Measurements from ENCODE around the gene CAPN13. TPM values are rescaled to one million over a fixed set of nuclear protein-coding genes. Genes with fewer than 3 reads are reported as not detected.

The CAPN13 gene
- total RNA-seq, 1 experiment from 2014 or later = not detected

DNA sequence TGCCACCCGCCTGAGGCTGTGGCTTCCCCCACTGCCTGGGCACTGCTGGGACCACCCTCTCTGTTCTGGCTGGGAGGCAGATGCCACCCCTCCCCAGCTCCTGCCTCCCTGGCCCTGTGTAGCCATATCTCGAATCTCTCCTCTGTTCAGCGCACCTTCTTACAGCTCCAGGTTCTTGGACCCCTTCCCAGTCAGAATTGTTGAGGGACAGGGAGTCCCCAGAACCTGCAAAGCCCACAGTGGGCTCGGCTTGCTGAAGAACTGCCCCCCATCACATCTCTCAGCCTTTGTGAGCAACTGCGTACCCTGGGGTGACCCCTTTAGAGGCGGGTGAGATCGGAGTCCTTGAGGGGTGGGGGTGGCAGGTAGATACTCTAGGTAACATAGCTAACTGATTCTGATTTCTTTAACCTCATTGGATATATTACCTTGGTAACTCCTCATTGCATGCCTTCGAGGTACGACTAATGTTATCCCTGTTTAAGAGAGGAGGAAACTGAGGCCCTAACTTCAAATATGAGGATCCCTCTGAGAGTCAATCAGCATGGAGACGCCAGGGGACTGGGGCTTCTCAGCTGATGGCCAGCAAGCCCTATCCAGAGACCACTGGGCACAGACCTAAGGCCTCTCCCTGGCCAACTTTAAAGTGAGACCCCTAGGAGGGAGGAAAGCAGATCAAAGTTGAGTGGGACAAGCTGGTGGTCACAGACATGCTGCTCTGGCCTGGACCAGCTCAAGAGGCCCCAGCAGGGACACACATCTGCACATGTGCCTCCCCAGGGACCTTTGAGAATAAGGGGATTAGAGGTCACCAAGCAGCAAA, 101.3 kb downstream of the CAPN13 start:
- DNase-seq (ENCODE audit: low read depth) = no peak

DNA sequence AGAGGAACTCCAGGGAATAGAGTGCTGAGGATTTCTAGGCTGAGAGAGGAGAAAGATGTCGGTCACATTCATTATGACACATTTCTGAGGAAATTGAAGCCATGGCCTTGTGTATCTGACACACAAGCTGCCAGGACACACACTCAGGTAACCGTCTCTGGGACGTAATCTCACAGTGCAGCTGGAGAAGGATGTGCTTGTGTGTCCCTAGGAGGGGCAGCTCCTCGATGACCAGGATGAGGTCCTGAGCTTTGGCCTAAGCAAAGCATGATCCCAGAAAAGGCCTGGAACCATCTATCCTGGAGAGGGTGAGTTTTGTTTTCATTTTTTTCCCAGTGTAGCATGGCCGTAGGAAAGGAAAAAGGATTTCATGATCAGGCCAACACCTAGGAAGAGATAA, 102.2 kb downstream of the CAPN13 start:
- DNase-seq (ENCODE audit: low read depth) = no peak

DNA sequence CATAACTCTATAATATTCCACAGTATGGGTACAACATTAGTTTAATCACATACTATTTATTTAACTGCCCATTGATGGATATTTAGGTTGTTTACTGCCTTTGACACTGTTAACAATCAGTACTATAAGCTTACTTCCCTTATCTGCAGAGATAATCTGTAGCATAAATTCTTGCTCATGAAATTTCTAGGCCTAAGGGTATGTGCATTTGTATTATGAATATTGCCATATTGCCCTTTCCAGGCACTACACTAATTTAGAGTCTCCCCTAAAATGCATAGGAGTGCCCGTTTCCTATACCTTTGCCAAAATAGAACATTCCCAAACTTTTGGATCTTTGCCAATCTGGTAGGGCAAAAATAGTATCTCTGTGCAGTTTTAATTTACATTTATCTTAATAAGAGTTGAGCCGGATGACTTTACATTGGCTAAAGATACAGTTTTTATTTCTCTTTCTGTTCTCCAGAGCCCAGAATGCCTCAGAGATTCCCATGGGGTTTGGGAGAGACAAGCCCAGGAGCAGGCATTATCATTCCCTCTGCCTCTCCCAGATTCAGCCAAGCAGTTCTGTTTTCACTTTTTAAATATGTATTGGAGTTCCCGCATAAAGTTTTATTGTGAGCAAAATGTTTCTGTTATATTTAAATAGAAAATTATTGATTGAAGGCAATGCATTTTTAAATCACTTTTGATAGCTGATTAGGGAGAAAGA, 102.8 kb downstream of the CAPN13 start:
- DNase-seq (ENCODE audit: low read depth) = no peak

DNA sequence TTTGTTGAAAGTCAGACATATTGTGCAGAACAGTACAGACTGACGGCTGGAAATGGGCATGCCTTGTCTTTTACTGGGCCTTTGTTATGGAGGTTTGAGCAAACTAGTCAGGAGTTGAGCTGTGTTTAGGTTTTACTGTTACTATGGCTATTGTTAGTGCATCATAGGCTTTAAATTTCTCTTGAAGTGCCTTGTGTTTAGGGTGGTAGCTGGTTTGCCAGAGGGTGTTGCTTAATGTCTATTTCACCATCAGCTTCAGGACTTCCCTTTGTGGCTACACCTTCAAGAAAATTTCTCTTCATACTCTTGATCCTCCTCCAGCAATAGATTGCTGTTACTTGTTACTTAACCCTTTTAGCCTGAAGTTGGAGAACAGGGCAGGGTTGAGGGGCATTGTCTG, 104.6 kb downstream of the CAPN13 start:
- no peak for DNase-seq (ENCODE audit: low read depth)

DNA sequence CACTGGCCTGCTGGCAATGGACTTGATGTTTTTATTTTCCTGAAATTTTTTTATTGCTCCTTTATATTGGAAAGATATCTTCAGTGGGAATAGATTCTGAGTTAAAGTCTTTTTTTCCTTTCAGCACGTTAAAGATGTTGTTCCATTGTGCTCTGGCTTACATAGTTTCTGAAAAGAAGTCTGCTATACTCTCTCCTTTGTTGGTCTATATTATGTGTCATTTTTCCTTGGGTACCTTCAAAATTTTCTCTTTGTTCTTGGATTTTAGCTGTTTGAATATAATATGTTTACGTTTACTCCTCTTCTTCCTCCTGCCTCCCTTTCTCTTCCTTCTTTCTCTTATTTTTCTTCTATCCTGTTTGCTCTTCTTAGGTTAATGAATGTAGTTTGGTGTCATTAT, 105.5 kb downstream of the CAPN13 start:
- DNase-seq (ENCODE audit: low read depth) = no peak

DNA sequence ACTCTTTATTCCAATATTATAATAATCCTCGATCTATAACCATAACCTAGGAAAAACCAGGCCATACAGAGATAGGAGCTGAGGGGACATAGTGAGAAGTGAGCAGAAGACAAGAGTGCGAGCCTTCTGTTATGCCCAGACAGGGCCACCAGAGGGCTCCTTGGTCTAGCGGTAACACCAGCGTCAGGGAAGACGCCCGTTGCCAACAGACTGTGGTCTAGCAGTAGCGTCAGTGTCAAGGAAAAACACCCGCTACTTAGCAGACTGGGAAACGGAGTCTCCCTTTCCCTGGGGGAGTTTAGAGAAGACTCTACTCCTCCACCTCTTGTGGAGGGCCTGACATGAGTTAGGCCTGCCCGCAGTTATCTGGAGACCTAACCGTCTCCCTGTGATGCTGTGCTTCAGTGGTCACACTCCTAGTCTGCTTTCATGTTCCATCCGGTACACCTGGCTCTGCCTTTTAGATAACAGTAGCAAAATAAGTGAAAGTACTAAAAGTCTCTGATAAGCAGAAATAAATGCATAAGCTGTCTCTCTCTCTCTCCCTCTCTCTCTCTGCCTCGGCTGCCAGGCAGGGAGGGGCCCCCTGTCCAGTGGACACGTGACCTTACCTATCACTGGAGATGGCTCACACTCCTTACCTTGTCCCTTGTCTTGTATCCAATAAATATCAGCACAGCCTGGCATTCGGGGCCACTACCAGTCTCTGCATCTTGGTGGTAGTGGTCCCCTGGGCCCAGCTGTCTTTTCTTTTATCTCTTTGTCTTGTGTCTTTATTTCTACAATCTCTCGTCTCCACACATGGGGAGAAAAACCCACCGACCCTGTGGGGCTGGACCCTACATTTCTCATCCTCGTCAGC, 109.8 kb downstream of the CAPN13 start:
- peak; percentile 66 for DNase-seq (ENCODE audit: low read depth)

DNA sequence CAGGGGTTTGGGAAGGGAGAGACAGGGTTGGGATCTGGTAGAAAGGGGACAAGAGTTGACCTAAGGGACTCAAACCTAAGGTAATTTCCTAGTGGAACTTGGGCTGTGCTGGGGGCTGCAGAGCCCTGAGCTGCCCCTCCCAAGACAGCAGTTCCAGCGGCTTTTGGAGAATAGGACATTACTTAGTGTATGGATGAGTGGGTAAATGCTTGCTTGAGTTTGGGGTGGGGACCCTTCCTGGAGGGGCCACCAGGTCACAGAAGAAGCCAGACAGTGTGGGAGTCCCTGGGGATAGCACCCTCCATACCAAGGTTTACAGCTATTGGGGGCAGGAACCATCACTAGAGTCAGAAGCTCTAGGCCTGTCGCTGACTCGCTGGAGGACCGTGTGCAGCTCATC, 111.5 kb downstream of the CAPN13 start:
- DNase-seq (ENCODE audit: low read depth) = no peak

DNA sequence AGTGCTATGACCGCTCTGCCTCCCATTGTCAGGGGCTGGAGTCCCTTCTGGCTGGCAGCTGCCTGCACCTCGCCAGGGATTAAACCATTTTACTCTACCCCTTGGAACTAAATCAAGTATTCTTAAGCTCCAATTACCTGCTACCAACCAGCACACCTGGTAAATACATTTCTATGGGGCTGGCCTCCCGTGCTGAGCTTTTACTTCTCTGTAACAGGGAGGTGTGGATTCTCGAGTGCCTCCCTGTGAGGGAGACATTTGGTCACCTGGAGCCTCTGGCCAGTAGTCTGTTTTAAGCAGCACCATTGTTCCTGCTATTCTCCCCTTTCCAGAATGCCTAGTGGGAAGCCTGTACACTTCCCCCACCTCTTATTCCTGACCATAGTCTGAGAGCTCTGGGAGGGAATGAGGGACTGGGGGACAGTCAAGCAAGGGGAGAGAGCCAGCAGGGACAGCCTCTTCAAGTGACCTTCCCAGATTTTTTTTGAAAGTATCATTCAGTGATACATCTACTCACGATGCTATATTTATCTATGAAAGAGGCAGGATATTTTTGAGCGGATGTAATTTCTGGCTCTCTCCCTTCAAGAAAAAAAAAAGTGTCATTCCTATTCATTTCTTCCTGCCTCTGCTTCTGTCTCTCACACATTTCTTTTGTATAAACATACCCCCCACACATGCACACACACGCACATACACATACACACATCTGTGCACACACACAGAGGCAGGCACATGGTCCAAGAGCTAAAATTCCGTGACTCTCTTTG, 112.8 kb downstream of the CAPN13 start:
- DNase-seq (ENCODE audit: low read depth) = no peak

DNA sequence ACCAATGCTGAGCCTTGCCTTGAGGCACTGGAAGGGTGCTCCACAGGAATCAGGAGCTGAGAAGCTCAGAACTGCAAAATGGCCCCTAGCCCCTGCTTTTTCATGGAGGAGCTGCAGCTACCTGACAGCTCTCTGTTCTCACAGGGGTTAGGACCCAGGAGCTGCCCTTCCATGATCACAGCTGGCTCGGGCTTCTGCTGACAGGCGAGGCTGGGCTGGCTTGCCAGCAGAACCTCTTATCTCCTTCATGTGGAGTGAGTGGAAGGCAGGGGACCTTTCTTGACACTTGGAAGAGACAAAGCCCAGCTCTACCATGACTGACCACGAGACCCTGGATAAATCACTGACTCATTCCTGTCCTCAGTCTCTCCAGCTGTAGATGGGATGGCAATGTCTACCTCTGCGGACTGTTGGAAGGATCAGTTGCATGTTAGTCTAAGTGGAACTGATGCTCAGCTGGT, 113.4 kb downstream of the CAPN13 start:
- no peak for DNase-seq (ENCODE audit: low read depth)

DNA sequence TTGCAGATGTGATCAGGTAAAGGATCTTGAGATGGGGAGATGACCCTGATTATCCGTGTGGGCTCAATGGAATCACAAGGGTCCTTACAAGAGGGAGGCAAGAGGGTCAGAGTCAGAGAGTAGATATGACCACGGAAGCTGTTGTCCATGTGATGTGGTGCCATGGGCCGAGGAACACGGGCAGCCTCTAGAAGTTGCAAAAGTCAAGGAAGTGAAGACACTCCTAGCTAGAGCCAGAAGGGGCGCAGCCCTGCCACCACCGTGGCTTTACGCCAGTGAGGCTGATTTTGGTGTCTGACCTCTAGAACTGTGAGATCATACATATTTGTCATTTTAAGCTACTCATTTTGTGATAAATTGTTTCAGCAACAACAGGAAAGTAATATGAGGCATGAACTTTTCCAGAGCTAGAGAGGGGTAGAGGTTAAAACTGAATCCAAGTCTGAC, 114.4 kb downstream of the CAPN13 start:
- no peak for DNase-seq (ENCODE audit: low read depth)

DNA sequence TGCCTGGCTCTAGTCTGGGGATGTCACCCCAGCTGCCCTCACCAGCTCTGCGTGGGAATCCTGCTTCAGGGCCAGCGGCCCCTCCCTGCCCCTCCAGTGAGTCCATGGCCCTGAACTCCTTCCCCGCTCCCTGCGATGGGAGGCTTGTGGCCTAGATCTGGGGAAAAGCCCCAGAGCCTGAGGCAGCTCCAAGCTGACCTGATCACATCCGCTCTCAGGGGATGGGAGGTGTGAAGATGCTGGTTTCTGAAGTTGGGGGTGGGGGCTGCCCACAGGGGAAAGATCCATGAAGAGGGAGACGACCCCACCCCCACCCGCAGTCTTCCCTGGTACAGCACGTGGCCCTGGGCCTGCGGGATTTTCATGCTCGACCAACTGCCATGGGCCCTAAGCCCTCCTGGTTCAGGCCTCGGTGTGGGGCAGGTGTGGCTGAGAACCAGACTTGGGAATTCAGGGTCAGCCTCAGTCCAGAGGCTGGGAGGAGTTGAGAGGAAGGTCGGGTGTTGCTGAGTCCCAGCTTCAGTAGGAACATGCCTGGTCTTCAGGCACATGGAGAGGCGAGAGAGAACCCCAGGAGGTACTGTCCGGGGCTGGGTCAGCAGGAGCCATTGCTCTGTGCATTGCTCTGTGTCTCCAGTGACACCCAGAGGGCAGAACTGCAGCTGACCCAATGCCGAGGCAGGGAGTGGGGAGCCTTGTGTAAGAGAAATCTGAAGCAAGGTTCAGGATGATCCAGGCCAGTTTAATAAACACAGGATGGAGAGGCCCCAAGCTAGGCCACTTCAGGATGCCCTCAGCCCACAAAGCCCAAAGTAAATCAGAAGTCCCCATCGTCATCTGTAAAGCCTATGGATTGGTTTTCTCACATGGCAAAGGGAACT, 115.1 kb downstream of the CAPN13 start:
- DNase-seq (ENCODE audit: low read depth) = peak; percentile 23

DNA sequence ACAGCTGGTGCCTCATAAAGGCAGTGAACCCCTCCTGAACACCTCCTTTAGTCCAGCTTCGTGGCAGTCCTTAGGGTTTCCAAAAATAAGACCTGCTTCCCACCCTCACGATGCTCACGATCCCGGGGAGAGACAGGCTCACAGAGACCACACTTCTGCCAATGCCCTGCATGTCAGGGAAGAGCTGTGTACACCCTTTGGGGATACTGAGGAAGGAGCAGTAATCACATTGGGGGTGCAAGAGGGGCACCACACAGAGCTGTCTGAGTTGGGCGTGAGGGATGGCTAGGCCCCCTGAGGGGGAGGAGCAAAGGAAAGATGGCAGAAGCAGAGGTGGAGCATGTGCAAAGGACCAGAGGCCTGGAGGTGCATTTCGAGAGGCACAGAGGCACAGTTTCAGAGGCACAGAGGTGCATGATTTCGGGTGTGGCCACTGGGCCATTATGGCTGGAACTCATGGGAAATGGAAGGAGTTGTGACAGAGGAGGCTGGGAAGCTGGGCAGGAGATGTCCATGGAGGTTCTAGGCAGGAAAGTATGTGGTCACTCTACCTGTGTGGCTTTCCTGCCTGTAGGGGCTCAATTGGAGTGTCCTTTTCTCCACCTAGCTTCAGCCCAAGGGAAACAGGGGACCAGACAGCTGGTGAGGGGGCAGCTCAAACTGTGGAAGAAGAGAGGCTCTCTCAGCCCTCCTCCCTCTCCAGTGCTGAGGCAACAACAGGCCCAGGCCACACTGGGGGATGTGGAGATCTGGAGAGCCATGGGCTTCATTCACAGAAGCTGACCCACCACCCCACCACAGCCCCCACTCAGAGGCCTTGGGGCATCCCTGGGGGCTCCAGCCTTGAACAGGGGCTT, 115.9 kb downstream of the CAPN13 start:
- no peak for DNase-seq (ENCODE audit: low read depth)

DNA sequence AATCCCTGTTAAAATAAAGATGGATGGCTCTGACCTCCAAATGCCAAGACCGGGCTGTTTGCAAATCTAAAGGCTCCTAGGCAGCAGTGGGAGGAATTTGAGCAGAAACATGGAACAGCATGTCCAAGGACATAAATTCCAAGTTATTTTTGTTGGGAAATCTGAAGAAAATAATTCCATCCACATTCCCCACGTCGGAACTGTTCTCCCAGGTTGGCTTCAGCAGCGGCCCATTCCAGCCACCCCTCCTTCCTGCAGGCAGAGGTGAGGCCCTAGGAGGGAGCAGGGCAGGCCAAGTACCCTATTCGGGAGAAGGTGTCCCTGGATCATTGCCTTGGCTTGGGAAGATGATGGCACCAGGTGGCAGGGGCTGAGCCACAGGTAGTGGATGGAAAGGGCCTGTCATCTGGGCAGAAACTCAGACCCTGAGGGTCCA, 117.1 kb downstream of the CAPN13 start:
- no peak for DNase-seq (ENCODE audit: low read depth)

DNA sequence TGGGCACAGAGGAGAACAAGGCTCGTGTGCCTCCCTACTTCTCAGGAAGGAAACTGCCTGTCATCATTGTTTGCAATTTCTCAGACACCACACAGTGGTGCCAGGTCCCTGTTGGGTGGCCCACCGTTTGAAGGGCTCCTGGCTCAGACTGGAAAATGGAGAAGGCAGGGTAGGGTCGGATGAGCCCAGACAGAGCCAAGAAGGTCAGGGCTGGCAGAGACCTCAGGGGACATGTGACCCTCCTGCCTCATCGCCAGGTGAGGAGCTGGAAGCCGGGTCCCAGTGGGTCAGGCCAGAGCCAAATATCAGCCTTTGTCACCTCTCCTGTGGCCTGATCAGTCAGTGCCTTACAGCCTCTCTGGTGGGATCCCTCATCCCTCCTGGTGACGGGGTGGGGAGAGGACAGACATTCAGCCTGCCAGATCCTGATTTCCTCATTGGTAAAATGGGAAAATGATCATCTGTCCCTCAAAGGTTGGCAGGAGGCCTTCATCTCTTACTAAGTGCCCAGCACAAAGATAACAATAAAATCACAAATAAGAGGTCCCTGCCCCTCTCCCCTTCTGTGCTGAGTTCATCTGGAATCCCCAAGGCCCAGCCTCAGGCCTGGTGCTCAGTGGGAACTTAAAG, 117.6 kb downstream of the CAPN13 start:
- DNase-seq (ENCODE audit: low read depth) = no peak

DNA sequence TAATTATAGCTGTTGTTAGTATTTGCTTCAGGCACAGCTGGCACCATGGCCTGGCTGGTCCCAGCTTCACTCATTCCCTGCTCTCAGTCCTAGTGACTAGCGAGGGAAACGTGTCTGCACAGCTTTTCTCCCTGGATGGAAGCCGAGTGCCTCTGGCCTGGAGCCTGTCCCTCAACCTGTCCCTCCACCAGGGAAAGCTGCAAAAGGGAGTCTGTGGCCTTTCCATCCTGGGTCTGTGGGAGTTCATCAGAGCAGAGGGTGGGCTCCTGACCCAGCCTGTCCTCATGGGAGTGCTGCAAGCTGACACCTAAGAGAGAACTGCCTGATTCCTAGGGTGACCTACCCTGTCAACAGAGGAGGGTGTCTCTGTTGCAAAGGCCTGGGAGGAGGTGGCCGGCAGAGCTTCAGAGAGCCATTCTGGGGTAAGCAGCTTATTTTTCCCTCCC, 118.3 kb downstream of the CAPN13 start:
- DNase-seq (ENCODE audit: low read depth) = no peak

DNA sequence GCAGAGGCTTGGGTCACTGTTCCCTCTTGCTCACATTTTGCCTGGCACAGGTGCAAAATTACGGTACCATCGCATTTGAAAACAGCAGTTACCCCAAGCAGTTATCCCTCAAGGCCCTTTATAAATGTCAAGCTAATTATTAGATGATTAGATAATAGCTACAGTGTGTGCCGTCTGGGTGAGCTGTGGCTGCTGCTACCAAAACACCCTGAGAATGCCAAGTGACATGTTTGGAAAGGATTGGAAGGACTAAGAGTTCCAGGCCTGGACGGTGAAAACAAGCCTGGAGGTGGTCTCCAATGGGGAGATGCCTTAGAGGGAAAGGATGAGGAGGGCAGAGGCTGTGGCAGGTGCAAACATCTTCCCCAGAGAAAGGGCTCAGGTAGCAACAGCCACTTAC, 120.6 kb downstream of the CAPN13 start:
- DNase-seq (ENCODE audit: low read depth) = no peak

DNA sequence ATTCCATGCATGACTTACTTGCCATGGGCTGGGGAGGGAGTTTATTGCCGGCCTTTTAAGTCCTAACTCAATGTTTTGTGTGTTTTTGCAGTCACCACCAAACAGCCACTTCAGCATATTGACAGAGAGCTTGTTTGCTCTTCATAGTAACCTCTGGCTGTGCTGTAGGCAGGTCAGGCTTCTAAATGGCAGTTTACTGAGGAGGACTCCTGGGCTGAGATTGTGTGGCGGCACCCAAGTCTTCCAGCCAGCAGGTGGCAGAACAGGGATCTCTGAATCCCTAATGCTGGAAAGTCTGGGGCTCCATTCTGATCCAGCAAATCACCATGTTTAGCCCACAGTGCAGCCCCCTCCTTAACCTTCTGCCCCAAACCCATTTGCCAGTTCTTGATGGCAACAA, 121.2 kb downstream of the CAPN13 start:
- no peak for DNase-seq (ENCODE audit: low read depth)

DNA sequence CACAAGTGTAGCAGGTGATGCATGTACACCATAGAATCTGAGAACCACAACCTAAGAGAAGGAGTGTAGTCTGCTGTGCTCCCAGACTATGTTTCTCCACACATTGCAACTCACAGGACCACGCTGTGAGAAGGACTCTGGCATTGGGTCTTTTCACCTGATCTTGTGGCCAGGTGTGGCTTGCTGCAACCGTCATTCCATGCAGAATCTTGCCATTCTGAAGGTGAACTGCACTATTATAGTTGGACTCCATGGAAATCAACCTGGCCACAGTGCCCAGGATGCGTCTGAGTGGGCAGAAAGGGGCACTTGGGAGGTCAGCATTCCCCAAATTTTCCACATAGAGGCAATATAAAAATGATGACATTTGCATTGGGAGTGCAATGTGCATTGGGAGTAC, 122.2 kb downstream of the CAPN13 start:
- DNase-seq (ENCODE audit: low read depth) = no peak

DNA sequence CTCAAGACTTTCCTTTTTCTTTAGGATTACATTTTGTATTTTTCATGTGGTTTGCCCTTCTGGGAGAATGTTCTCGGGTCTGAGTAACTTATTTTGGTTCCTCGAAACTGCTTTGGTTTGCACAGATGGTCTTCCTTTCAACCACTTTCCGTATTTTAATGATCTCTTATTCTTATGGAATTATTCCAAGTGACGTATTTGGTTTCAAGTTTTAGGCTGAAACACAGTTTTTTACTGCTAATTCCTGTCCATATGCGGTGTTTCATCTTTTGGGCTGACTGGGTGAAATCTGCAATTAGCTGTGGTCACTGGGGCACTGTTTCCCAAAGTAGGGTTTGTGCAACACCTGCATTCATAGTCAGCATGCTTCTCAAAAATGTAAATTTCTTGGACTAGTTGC, 122.7 kb downstream of the CAPN13 start:
- DNase-seq (ENCODE audit: low read depth) = no peak

Measured in RPMI7951 (cell line).